Astrocyte (in vitro differentiated cells and primary cell): Measurements from ENCODE around the gene SLC30A1. TPM values are rescaled to one million over a fixed set of nuclear protein-coding genes. Genes with fewer than 3 reads are reported as not detected.

Experiments used
- DNase-seq: peaks from one replicate; pipeline ENCODE4 v3.0.0-alpha.2; 2010; ENCODE audit warnings: low read depth
- FAIRE-seq: peaks from 2 replicates; lab custom pipeline; 2011; peaks lifted over from hg19 to GRCh38; lab: Jason Lieb, UNC
- H2AFZ ChIP-seq: 2 replicates; pipeline ENCODE4 v1.6.0; 2012; ENCODE audit warnings: low read depth, low read length, inconsistent platforms
- H3K27ac ChIP-seq: 2 replicates; pipeline ENCODE4 v1.5.1; 2011; ENCODE audit warnings: low read depth, low read length, inconsistent platforms
- H3K27me3 ChIP-seq: 2 replicates; pipeline ENCODE4 v1.6.0; 2011; ENCODE audit warnings: low read length, inconsistent platforms; ENCODE audit not compliant: insufficient read depth
- H3K36me3 ChIP-seq: 2 replicates; pipeline ENCODE4 v1.5.1; 2011; ENCODE audit warnings: low read length, inconsistent platforms; ENCODE audit not compliant: insufficient read depth
- H3K4me1 ChIP-seq: 2 replicates; pipeline ENCODE4 v1.5.1; 2011; ENCODE audit warnings: low read length, inconsistent platforms; ENCODE audit not compliant: insufficient read depth
- H3K4me2 ChIP-seq: 2 replicates; pipeline ENCODE4 v1.6.0; 2012; ENCODE audit warnings: low read length, inconsistent platforms
- H3K4me3 ChIP-seq: 2 replicates; pipeline ENCODE4 v1.5.1; 2011; ENCODE audit warnings: low read depth, mild to moderate bottlenecking, low read length, inconsistent platforms; ENCODE audit not compliant: insufficient read depth
- H3K79me2 ChIP-seq: 2 replicates; pipeline ENCODE4 v1.6.0; 2012; ENCODE audit warnings: mild to moderate bottlenecking, low read length, inconsistent platforms; ENCODE audit not compliant: insufficient read depth
- H3K9ac ChIP-seq: 2 replicates; pipeline ENCODE4 v1.6.0; 2012; ENCODE audit warnings: mild to moderate bottlenecking, low read length, inconsistent platforms
- H3K9me3 ChIP-seq: 2 replicates; pipeline ENCODE4 v1.5.1; 2012; ENCODE audit warnings: low read depth, mild to moderate bottlenecking, low read length, inconsistent platforms; ENCODE audit not compliant: insufficient read depth
- H4K20me1 ChIP-seq: 2 replicates; pipeline ENCODE4 v1.6.0; 2012; ENCODE audit warnings: low read length, inconsistent platforms; ENCODE audit not compliant: insufficient read depth
- H3K27ac Mint-ChIP-seq: one replicate; pipeline ENCODE4 v1.8.0; 2021; ENCODE audit warnings: mild to moderate bottlenecking, mixed read lengths; ENCODE audit not compliant: unreplicated experiment
- H3K27me3 Mint-ChIP-seq: one replicate; pipeline ENCODE4 v1.8.0; 2021; ENCODE audit warnings: low read depth, mixed read lengths; ENCODE audit not compliant: unreplicated experiment
- H3K36me3 Mint-ChIP-seq: one replicate; pipeline ENCODE4 v1.8.0; 2021; ENCODE audit warnings: low read depth, mixed read lengths; ENCODE audit not compliant: unreplicated experiment
- H3K4me1 Mint-ChIP-seq: one replicate; pipeline ENCODE4 v1.8.0; 2021; ENCODE audit warnings: low read depth, mixed read lengths; ENCODE audit not compliant: unreplicated experiment
- H3K4me3 Mint-ChIP-seq: one replicate; pipeline ENCODE4 v1.8.0; 2021; ENCODE audit warnings: mild to moderate bottlenecking, moderate library complexity, mixed read lengths; ENCODE audit not compliant: unreplicated experiment
- H3K9me3 Mint-ChIP-seq: one replicate; pipeline ENCODE4 v1.8.0; 2021; ENCODE audit warnings: mild to moderate bottlenecking, mixed read lengths; ENCODE audit not compliant: unreplicated experiment
- CTCF ChIP-seq: IDR thresholded peaks from 2 replicates; pipeline ENCODE4 v1.5.1; 2011; ENCODE audit warnings: low read depth, mild to moderate bottlenecking, inconsistent platforms, low read length, moderate library complexity; ENCODE audit not compliant: insufficient read depth
- EZH2 ChIP-seq: IDR thresholded peaks from 2 replicates; pipeline ENCODE4 v1.6.1; 2012; ENCODE audit warnings: mild to moderate bottlenecking, low read length, inconsistent platforms; ENCODE audit not compliant: insufficient read depth
- total RNA-seq: library from RNA; stranded (reverse); gene quantifications from 2 replicates; pipeline ENCODE4 v1.2.1, GENCODE V29; 2021

The SLC30A1 gene
- total RNA-seq, 1 donor from 2014 or later, result 35.0 TPM

GRCh38 chr1:211522804-211523203 is 56.2 kb downstream of the SLC30A1 start:
- H3K4me1 ChIP-seq, result no peaks in the 10 kb centered on the region
- no peak overlapping the region for H3K4me3 ChIP-seq
- no peak overlapping the region for H3K4me3 Mint-ChIP-seq
- peaks cover 10% of the 10 kb centered on the region for H3K27me3 ChIP-seq
- H2AFZ ChIP-seq, result no peak overlapping the region
- no peak for DNase-seq
- H3K27me3 Mint-ChIP-seq, result peaks cover 19% of the 10 kb centered on the region
- no peaks in the 10 kb centered on the region for H3K36me3 Mint-ChIP-seq
- H3K79me2 ChIP-seq, result no peaks in the 10 kb centered on the region
- no peak overlapping the region for H3K27ac ChIP-seq
- no peak for TF ChIP-seq CTCF
- no peak for TF ChIP-seq EZH2
- no peak overlapping the region for H3K27ac Mint-ChIP-seq
- H3K9me3 Mint-ChIP-seq, result peaks cover 2% of the 10 kb centered on the region
- H3K9me3 ChIP-seq, result no peaks in the 10 kb centered on the region
- H3K4me2 ChIP-seq, result no peak overlapping the region
- no peaks in the 10 kb centered on the region for H4K20me1 ChIP-seq
- H3K9ac ChIP-seq, result no peak overlapping the region
- no peak for FAIRE-seq
- no peaks in the 10 kb centered on the region for H3K4me1 Mint-ChIP-seq
- no peaks in the 10 kb centered on the region for H3K36me3 ChIP-seq

Other genes with a start within 250 kb of the SLC30A1 start
- not detected in 2 replicates for gene RD3, start 87.0 kb downstream of the SLC30A1 start, total RNA-seq
- gene NEK2, start 96.5 kb upstream of the SLC30A1 start, total RNA-seq, result 1.4 and 1.6 TPM in 2 replicates